Activated B cell treated with CpG ODN at 0.5 μM for 24 hours (primary cell): ENCODE measurements around the gene GPR82. TPM values are rescaled to one million over a fixed set of nuclear protein-coding genes. Genes with fewer than 3 reads are reported as not detected.

Source experiments
- ATAC-seq: fragments of 200-7000 bp; cut with Tn5 transposase; one replicate; pipeline ENCODE4 v1.10.0; 2021; ENCODE audit warnings: low read depth, mild to moderate bottlenecking, moderate library complexity
- CTCF ChIA-PET: fragments of 350-600 bp; sonication (Branson Sonifier 250); formaldehyde crosslinking; loops from one replicate; lab custom pipeline; 2021; ENCODE audit warnings: antibody characterized with exemption; lab: Charles Lee
- POLR2A ChIA-PET: fragments of 350-600 bp; sonication (Branson Sonifier 250); formaldehyde crosslinking; loops from one replicate; lab custom pipeline; 2021; ENCODE audit warnings: antibody characterized with exemption; lab: Charles Lee
- DNase-seq: peaks from one replicate; pipeline ENCODE4 v3.0.0; 2022
- H3K27ac Mint-ChIP-seq: one replicate; pipeline ENCODE4 v1.8.0; 2020; ENCODE audit warnings: mixed read lengths
- H3K27me3 Mint-ChIP-seq: one replicate; pipeline ENCODE4 v1.8.0; 2021; ENCODE audit warnings: mixed read lengths
- H3K36me3 Mint-ChIP-seq: one replicate; pipeline ENCODE4 v1.8.0; 2021; ENCODE audit warnings: low read depth, mixed read lengths
- H3K4me1 Mint-ChIP-seq: one replicate; pipeline ENCODE4 v1.8.0; 2021; ENCODE audit warnings: mixed read lengths
- H3K4me3 Mint-ChIP-seq: one replicate; pipeline ENCODE4 v1.8.0; 2020; ENCODE audit warnings: mild to moderate bottlenecking, mixed read lengths
- H3K9me3 Mint-ChIP-seq: one replicate; pipeline ENCODE4 v1.8.0; 2020; ENCODE audit warnings: mixed read lengths
- CTCF ChIP-seq: fragments of 200-600 bp; IDR thresholded peaks from one replicate; pipeline ENCODE4 v1.8.0; 2022; ENCODE audit warnings: antibody characterized with exemption, mild to moderate bottlenecking
- intact Hi-C: fragments of 100-400 bp; cut with micrococcal nuclease; formaldehyde crosslinking; loops from one replicate; pipeline ENCODE4 v1.15.1; 2024
- total RNA-seq: library from RNA; stranded (reverse); gene quantifications from 2 replicates; pipeline ENCODE4 v1.2.3, GENCODE V29; 2022

GPR82 gene
- total RNA-seq, 1 donor from 2014 or later = 0.35 TPM

DNA sequence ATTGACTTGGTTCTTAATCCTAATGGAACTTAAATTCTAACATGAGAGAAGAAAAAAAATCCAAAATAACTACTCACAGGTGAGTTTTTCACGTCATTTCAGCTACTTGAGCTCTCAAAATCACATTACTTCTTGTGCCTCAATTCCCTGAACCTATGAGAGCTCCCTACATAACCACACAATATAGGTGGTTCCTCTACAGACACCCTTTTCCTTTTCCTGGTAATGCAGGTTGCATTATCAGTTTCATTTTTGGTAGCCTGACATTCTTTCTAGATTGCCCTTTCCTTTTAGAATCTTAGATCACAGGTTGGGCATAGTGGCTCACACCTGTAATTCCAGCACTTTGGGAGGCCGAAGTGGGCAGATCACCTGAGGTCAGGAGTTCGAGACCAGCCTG, 31.0 kb upstream of the GPR82 start:
- no peak for DNase-seq
- H3K4me1 Mint-ChIP-seq = peaks cover 34% of the 10 kb centered on the region
- ChIA-PET CTCF (no interaction called here), POLR2A (interaction anchor here (0.6 kb wide), 1 partner anchor 67 kb away, joined by 3 read pairs; no protein-coding TSS in a partner anchor)
- H3K9me3 Mint-ChIP-seq = no peaks in the 10 kb centered on the region
- no peak overlapping the region for H3K27ac Mint-ChIP-seq
- no peak for ATAC-seq
- H3K36me3 Mint-ChIP-seq = peaks cover 6% of the 10 kb centered on the region
- no peaks in the 10 kb centered on the region for H3K27me3 Mint-ChIP-seq
- no peak for TF ChIP-seq CTCF
- H3K4me3 Mint-ChIP-seq = no peak overlapping the region
- intact Hi-C loops = no loop called here

- intact Hi-C loops = no loop called here
- peaks cover 6% of the 10 kb centered on the region for H3K36me3 Mint-ChIP-seq
- CTCF ChIA-PET = no interaction called here
- peaks cover 26% of the 10 kb centered on the region for H3K4me1 Mint-ChIP-seq
- H3K9me3 Mint-ChIP-seq = no peaks in the 10 kb centered on the region
- no peak for DNase-seq
- H3K27ac Mint-ChIP-seq = no peak overlapping the region
- no peak for ATAC-seq
- POLR2A ChIA-PET = interaction anchor here (0.7 kb wide), 1 partner anchor 101 kb away, joined by 6 read pairs; no protein-coding TSS in a partner anchor
- no peak for TF ChIP-seq CTCF
- H3K4me3 Mint-ChIP-seq = no peak overlapping the region
- no peaks in the 10 kb centered on the region for H3K27me3 Mint-ChIP-seq
These were observed 28.6 kb upstream of the GPR82 start for GRCh38 chrX:41695426-41695825.

- Mint-ChIP-seq H3K27ac (no peak overlapping the region), H3K4me1 (peaks cover 47% of the 10 kb centered on the region), H3K4me3 (no peak overlapping the region), H3K27me3 (no peaks in the 10 kb centered on the region), H3K9me3 (no peaks in the 10 kb centered on the region), H3K36me3 (no peaks in the 10 kb centered on the region)
- no peak for DNase-seq
- no peak for TF ChIP-seq CTCF
- ATAC-seq = no peak
- ChIA-PET POLR2A (interaction anchor here (0.8 kb wide), 1 partner anchor 74 kb away, joined by 5 read pairs; no protein-coding TSS in a partner anchor), CTCF (no interaction called here)
- intact Hi-C loops = loop anchor here (2.0 kb wide), 1 partner anchor 15 kb away; the partner anchor contains the start of gene GPR34
These were observed 20.4 kb upstream of the GPR82 start for GRCh38 chrX:41703574-41704029.

DNA sequence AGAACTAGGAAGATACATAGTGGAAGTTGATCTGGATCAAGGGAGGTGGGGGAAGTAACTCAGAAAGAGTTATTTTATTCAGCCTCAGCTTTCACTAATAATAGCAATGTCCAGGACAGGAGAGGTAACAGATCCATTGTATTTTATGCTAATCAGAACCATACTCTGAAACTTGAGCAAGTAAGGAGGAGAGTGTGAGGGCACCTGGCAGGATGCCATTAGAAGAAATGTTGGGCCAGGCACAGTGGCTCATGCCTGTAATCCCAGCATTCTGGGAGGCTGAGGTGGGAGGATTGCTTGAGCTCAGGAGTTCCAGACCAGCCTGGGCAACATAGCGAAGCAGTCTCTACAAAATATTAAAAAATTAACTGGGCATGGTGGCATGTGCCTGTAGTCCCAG, 18.9 kb upstream of the GPR82 start:
- Mint-ChIP-seq H3K27me3 (no peaks in the 10 kb centered on the region), H3K36me3 (no peaks in the 10 kb centered on the region), H3K27ac (peak overlapping the region; percentile 89), H3K9me3 (no peaks in the 10 kb centered on the region), H3K4me1 (peaks cover 55% of the 10 kb centered on the region), H3K4me3 (no peak overlapping the region)
- ChIA-PET CTCF (interaction anchor here (2.4 kb wide), 1 partner anchor 15 kb away, joined by 5 read pairs; no protein-coding TSS in a partner anchor), POLR2A (interaction anchor here (1.4 to 2.1 kb wide), 2 partner anchors 15 to 109 kb away, joined by 4 to 14 read pairs; no protein-coding TSS in a partner anchor)
- intact Hi-C loops = loop anchor here (2.0 kb wide), 1 partner anchor 16 kb away; the partner anchor contains the start of gene GPR34
- no peak for TF ChIP-seq CTCF
- DNase-seq (no peak), ATAC-seq (no peak)

DNA sequence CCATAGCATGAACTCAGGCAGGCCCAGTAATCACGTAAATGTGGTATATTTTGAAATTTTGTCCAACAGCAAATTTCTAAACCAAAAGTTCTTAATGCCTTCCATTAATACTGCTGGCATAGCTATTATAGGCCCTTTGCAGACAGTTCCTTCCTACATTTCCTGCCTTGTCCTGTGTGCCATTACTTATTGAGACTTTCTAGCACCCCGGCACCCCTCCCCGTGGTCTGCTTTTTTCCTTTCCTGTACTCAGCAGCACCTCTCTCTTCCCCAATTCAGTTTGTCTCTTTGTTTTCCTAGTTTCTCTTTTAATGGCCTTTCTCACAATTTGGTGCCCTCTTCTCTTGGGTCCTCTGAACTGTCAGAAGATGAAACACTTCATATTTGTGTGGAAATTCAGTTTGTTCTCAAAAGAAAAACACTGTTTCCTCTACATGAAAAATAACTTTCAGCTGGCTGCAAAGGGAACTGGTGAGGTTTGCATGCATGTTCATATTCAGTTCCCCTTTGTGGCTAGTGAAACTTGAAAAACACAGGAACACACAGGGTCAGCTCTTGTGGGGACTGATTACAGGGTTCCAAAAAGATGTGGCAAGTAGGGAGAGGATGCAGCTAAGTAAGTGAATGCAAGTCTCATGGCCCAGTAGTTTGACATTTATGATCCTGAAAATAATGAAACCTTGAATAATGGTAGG, 18.2 kb upstream of the GPR82 start:
- intact Hi-C loops = loop anchor here (1.0 to 2.0 kb wide), 3 partner anchors 15 to 28 kb away; partner anchors contain the start of gene GPR34
- ChIA-PET POLR2A (interaction anchor here (1.0 to 2.1 kb wide), 3 partner anchors 14 to 110 kb away, joined by 4 to 14 read pairs (median 4); partner anchors contain the start of gene GPR34), CTCF (interaction anchor here (0.7 to 2.4 kb wide), 2 partner anchors 14 to 17 kb away, joined by 3 to 5 read pairs; no protein-coding TSS in a partner anchor)
- Mint-ChIP-seq H3K9me3 (no peaks in the 10 kb centered on the region), H3K4me3 (peak overlapping the region; percentile 72), H3K36me3 (no peaks in the 10 kb centered on the region), H3K4me1 (peaks cover 58% of the 10 kb centered on the region), H3K27ac (peak overlapping the region; percentile 89), H3K27me3 (no peaks in the 10 kb centered on the region)
- DNase-seq (no peak), ATAC-seq (peak; percentile 81)
- no peak for TF ChIP-seq CTCF
